SK-N-MC (cell line): ENCODE results near the gene PNPLA8.

Experiments used
- EZH2 ChIP-seq: fragments of 200-600 bp; sonication (generic); IDR thresholded peaks from one replicate; pipeline ENCODE4 v1.6.1; 2017; ENCODE audit warnings: antibody characterized with exemption
- FOXP2 ChIP-seq: optimal IDR thresholded peaks from 2 replicates; pipeline ENCODE3; 2011; ENCODE audit warnings: mild to moderate bottlenecking, moderate library complexity; ENCODE audit not compliant: insufficient read depth; ENCODE audit errors: extremely low read length, control extremely low read depth
- POLR2AphosphoS5 ChIP-seq: IDR thresholded peaks from 2 replicates; pipeline ENCODE4 v1.6.1; 2012; ENCODE audit warnings: mild to moderate bottlenecking, low read depth, low read length, borderline replicate concordance

DNA sequence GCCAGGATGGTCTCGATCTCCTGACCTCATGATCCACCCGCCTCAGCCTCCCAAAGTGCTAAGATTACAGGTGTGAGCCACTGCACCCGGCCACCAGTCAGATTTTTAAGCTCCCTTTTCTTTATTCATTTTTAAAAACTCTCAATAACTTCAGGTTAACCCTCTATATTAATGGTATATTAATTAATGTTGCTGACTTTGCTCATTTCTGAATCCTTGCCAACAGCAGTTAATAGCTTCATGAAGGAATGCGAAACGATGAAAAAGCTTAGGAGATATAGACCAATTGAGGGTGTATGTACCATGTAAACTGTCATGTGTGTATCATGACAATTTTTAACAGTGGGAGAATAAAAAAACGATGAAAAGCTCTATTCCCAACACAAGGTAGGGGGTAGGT lies 27.5 kb downstream of the PNPLA8 start:
- TF ChIP-seq EZH2 (no peak), POLR2AphosphoS5 (no peak), FOXP2 (no peak)
